ENCODE results near the gene KLHL14.
"Not testable (repeated sequence)": the region's sequence is repeated elsewhere in the genome, so short reads cannot be mapped to it uniquely, and the experiment has no call there.

The KLHL14 gene

GRCh38 chr18:32722279-32722678, 50.5 kb downstream of the KLHL14 start:
- DNase-seq (ENCODE audit: low read depth in 2 of 2), result no peak

GRCh38 chr18:32717126-32717525, 55.7 kb downstream of the KLHL14 start:
- no peak for DNase-seq (ENCODE audit: low read depth in 2 of 2)

GRCh38 chr18:32714571-32715148, 58.2 kb downstream of the KLHL14 start:
- no peak for DNase-seq (ENCODE audit: low read depth in 2 of 2)

- DNase-seq (ENCODE audit: low read depth in 2 of 2), result no peak
These were observed 60.0 kb downstream of the KLHL14 start for GRCh38 chr18:32712860-32713259.

- DNase-seq (ENCODE audit: low read depth in 2 of 2), result no peak
These were observed 61.0 kb downstream of the KLHL14 start for GRCh38 chr18:32711862-32712261.

- no peak for DNase-seq (ENCODE audit: low read depth in 2 of 2)
These were observed 65.2 kb downstream of the KLHL14 start for GRCh38 chr18:32707586-32707985.

GRCh38 chr18:32707147-32707546, 65.7 kb downstream of the KLHL14 start:
- DNase-seq (ENCODE audit: low read depth in 2 of 2), result no peak

- DNase-seq (ENCODE audit: low read depth in 2 of 2), result no peak
These were observed 71.5 kb downstream of the KLHL14 start for GRCh38 chr18:32701313-32701712.

GRCh38 chr18:32698153-32698552, 74.7 kb downstream of the KLHL14 start:
- DNase-seq (ENCODE audit: low read depth in 2 of 2), result no peak

GRCh38 chr18:32696376-32696775, 76.4 kb downstream of the KLHL14 start:
- DNase-seq (ENCODE audit: low read depth in 2 of 2), result no peak

GRCh38 chr18:32695534-32695933, 77.3 kb downstream of the KLHL14 start:
- DNase-seq (ENCODE audit: low read depth in 2 of 2), result no peak

GRCh38 chr18:32688821-32689220, 84.0 kb downstream of the KLHL14 start:
- no peak for DNase-seq (ENCODE audit: low read depth in 2 of 2)

GRCh38 chr18:32684940-32685339, 87.9 kb downstream of the KLHL14 start:
- DNase-seq (ENCODE audit: low read depth in 2 of 2), result no peak

GRCh38 chr18:32684096-32684495, 88.7 kb downstream of the KLHL14 start:
- no peak for DNase-seq (ENCODE audit: low read depth in 2 of 2)

GRCh38 chr18:32683044-32683443, 89.8 kb downstream of the KLHL14 start:
- DNase-seq (ENCODE audit: low read depth in 2 of 2), result no peak

GRCh38 chr18:32677578-32677977, 95.2 kb downstream of the KLHL14 start:
- DNase-seq (ENCODE audit: low read depth in 2 of 2), result no peak

- DNase-seq (ENCODE audit: low read depth in 2 of 2), result no peak
These were observed 98.3 kb downstream of the KLHL14 start for GRCh38 chr18:32674491-32674890.

GRCh38 chr18:32672398-32672797, 100.4 kb downstream of the KLHL14 start:
- no peak for DNase-seq (ENCODE audit: low read depth in 2 of 2)

GRCh38 chr18:32670727-32671126, 102.1 kb downstream of the KLHL14 start:
- DNase-seq (ENCODE audit: low read depth in 2 of 2), result no peak

- no peak for DNase-seq (ENCODE audit: low read depth in 2 of 2)
These were observed 103.2 kb downstream of the KLHL14 start for GRCh38 chr18:32669549-32670165.

- DNase-seq (ENCODE audit: low read depth in 2 of 2), result no peak
These were observed 103.9 kb downstream of the KLHL14 start for GRCh38 chr18:32668956-32669355.

- DNase-seq (ENCODE audit: low read depth in 2 of 2), result no peak
These were observed 111.1 kb downstream of the KLHL14 start for GRCh38 chr18:32661486-32662299.

- not testable (repeated sequence) for DNase-seq (ENCODE audit: low read depth in 2 of 2)
These were observed 118.3 kb downstream of the KLHL14 start for GRCh38 chr18:32654507-32654906.
